ENCODE measurements around the gene EGFR. TPM values are rescaled to one million over a fixed set of nuclear protein-coding genes. Genes with fewer than 3 reads are reported as not detected.

Gene EGFR
- total RNA-seq, 1 experiment from 2014 or later, result 0.68 TPM

GRCh38 chr7:55174456-55174855, 155.6 kb downstream of the EGFR start:
- in situ Hi-C loops (cut with HindIII; ENCODE audit: low sequenced_read_pairs), result no loop called here
- DNase-seq (ENCODE audit: low spot score), result no peak

DNA sequence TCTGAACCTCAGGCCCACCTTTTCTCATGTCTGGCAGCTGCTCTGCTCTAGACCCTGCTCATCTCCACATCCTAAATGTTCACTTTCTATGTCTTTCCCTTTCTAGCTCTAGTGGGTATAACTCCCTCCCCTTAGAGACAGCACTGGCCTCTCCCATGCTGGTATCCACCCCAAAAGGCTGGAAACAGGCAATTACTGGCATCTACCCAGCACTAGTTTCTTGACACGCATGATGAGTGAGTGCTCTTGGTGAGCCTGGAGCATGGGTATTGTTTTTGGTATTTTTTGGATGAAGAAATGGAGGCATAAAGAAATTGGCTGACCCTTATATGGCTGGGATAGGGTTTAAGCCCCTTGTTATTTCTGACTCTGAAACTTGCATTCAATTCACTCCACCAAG, 156.0 kb downstream of the EGFR start:
- in situ Hi-C loops (cut with HindIII; ENCODE audit: low sequenced_read_pairs), result no loop called here
- DNase-seq (ENCODE audit: low spot score), result no peak

- in situ Hi-C loops (cut with HindIII; ENCODE audit: low sequenced_read_pairs), result no loop called here
- no peak for DNase-seq (ENCODE audit: low spot score)
These were observed 158.3 kb downstream of the EGFR start for GRCh38 chr7:55177068-55177530.

- no peak for DNase-seq (ENCODE audit: low spot score)
- in situ Hi-C loops (cut with HindIII; ENCODE audit: low sequenced_read_pairs), result no loop called here
These were observed 158.9 kb downstream of the EGFR start for GRCh38 chr7:55177589-55178261.

- in situ Hi-C loops (cut with HindIII; ENCODE audit: low sequenced_read_pairs), result no loop called here
- no peak for DNase-seq (ENCODE audit: low spot score)
These were observed 159.6 kb downstream of the EGFR start for GRCh38 chr7:55178292-55178862.

DNA sequence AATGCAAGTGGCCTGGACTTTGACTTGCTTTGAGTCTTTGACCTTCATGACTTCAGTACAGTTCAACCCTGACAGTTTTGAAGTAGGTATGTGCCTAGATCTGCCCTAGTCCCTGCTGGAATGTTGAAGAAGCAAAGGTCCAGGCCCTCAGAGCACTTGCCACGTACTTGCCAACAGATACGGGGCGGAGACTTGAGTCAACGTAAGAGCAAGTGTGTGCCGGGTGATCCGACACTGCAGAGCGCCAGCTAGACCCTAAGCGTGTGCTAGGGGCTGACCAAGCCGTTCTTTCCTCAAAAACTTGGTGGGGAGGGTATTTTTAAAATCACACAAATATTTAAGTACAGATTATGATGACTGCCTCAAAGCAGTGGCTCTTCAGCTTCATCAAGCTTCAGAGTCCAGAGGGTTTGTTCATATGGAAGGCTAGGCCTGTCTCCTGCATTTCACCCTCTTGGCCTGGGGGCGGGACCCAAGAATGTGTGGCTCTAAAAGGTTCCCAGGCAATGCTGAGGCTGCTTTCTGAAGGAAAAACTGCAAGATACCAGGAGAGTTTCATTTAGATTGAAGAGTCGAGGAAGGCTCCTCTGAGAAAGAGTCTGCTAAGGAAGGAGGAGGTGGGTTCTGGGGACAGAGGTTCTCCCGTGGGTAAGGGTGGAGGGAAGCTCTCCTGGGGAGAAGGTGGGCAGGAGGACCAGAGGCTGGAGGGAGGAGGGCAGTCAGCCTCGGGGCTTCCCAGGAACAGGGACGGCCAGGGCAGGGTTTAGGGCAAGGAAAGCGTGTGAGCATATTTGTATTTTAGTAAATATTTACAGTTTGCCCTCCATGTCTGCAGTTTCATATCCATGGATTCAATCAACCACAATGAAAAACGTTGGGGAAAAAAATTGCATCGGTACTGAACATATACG, 160.3 kb downstream of the EGFR start:
- no peak for DNase-seq (ENCODE audit: low spot score)
- in situ Hi-C loops (cut with HindIII; ENCODE audit: low sequenced_read_pairs), result no loop called here

DNA sequence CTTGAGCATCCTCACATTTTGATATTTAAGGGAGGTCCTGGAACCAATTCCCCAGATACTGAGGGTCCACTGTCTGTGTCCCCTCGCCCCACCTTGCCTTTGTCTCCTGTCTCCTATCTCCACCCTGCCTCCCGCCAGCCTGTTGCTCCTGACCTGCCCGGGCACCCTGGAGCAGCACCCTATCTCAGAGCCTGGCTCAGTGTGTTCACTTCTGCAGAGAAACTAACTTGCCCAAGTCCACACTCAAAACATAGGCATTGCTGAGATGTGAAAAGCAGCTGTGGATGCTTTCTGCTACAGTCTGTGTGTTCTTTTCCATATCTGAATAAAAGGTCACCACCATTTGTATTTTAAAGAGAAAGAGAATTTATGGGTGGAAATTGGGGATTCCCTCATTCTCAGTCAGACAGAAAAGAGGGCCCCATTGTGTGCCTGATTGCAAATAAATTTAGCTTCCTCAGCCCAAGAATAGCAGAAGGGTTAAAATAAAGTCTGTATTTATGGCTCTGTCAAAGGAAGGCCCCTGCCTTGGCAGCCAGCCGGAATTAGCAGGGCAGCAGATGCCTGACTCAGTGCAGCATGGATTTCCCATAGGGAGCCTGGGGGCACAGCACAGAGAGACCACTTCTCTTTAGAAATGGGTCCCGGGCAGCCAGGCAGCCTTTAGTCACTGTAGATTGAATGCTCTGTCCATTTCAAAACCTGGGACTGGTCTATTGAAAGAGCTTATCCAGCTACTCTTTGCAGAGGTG, 161.3 kb downstream of the EGFR start:
- in situ Hi-C loops (cut with HindIII; ENCODE audit: low sequenced_read_pairs), result no loop called here
- no peak for DNase-seq (ENCODE audit: low spot score)

DNA sequence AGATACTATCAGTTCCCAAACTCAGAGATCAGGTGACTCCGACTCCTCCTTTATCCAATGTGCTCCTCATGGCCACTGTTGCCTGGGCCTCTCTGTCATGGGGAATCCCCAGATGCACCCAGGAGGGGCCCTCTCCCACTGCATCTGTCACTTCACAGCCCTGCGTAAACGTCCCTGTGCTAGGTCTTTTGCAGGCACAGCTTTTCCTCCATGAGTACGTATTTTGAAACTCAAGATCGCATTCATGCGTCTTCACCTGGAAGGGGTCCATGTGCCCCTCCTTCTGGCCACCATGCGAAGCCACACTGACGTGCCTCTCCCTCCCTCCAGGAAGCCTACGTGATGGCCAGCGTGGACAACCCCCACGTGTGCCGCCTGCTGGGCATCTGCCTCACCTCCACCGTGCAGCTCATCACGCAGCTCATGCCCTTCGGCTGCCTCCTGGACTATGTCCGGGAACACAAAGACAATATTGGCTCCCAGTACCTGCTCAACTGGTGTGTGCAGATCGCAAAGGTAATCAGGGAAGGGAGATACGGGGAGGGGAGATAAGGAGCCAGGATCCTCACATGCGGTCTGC, 162.2 kb downstream of the EGFR start:
- no peak for DNase-seq (ENCODE audit: low spot score)
- in situ Hi-C loops (cut with HindIII; ENCODE audit: low sequenced_read_pairs), result no loop called here

DNA sequence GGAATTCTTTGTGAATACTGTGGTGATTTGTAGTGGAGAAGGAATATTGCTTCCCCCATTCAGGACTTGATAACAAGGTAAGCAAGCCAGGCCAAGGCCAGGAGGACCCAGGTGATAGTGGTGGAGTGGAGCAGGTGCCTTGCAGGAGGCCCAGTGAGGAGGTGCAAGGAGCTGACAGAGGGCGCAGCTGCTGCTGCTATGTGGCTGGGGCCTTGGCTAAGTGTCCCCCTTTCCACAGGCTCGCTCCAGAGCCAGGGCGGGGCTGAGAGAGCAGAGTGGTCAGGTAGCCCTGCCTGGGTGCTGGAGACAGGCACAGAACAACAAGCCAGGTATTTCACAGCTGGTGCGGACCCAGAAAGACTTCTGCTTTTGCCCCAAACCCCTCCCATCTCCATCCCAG, 162.9 kb downstream of the EGFR start:
- in situ Hi-C loops (cut with HindIII; ENCODE audit: low sequenced_read_pairs), result no loop called here

GRCh38 chr7:55183897-55184296, 165.1 kb downstream of the EGFR start:
- in situ Hi-C loops (cut with HindIII; ENCODE audit: low sequenced_read_pairs), result no loop called here
- no peak for DNase-seq (ENCODE audit: low spot score)

More for the DNA sequence above, 162.9 kb downstream of the EGFR start:
- DNase-seq (ENCODE audit: low spot score), result no peak

- in situ Hi-C loops (cut with HindIII; ENCODE audit: low sequenced_read_pairs), result no loop called here
- no peak for DNase-seq (ENCODE audit: low spot score)
These were observed 166.5 kb downstream of the EGFR start for GRCh38 chr7:55185321-55185802.

GRCh38 chr7:55185941-55186609, 167.3 kb downstream of the EGFR start:
- in situ Hi-C loops (cut with HindIII; ENCODE audit: low sequenced_read_pairs), result no loop called here
- no peak for DNase-seq (ENCODE audit: low spot score)

GRCh38 chr7:55187701-55188491, 169.1 kb downstream of the EGFR start:
- in situ Hi-C loops (cut with HindIII; ENCODE audit: low sequenced_read_pairs), result no loop called here
- no peak for DNase-seq (ENCODE audit: low spot score)

DNA sequence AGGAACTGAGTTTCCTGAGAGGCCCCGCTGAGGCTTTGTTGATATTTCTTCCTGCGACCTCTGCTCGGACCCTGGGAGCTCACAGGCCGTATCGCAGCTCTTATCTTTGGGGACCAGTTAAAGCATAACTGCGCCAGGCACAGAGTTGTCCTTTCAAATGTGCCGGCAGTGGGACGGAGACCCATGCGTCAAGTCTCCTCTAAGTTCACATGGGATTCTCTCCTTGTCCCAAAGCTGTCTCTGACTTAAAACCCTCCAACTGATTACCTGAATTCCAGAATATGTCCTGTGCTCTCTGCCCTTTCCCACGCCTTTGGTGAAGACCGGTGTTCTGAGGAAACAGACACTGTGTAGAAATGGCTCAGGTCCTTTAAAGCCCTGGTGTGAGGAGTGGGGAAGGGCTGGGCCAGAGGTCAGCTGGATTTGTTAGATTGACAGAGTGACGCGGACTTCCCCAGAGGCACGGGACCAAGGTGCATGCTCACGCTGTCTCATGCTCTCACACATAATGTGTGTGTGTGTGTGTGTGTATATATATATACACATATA, 169.8 kb downstream of the EGFR start:
- in situ Hi-C loops (cut with HindIII; ENCODE audit: low sequenced_read_pairs), result no loop called here
- no peak for DNase-seq (ENCODE audit: low spot score)

GRCh38 chr7:55189146-55189766, 170.4 kb downstream of the EGFR start:
- no peak for DNase-seq (ENCODE audit: low spot score)
- in situ Hi-C loops (cut with HindIII; ENCODE audit: low sequenced_read_pairs), result no loop called here

DNA sequence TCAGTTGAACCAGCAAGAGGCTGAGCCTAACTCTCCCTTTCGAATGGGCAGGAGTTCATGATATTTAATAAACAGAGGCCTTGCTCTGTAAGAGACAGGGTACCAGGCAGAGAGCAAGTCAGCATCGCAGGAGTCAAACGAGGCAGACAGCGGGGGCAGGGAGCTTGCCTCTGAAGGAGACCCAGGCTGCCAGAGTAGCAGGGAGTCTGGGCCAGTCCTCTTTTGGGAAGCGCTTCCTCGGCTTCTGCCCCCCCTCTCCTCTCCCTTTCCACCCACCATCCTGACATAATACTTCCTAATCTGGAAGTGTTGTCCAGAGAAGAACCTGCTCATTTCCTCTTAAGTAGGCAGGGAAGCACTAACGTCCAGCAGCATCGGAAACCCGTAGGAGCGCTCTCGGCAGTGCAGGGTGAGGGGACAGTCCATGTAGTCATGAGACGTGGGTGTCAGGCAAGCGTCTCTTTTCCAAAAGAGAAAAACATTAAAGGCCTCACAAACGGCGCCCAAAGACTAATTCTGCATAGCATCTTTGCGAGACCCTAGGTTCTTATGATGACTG, 171.1 kb downstream of the EGFR start:
- DNase-seq (ENCODE audit: low spot score), result no peak
- in situ Hi-C loops (cut with HindIII; ENCODE audit: low sequenced_read_pairs), result no loop called here

All from G401 (cell line).